Kidney (tissue), 14 donors: ENCODE measurements around the gene TFCP2L1. TPM values are rescaled to one million over a fixed set of nuclear protein-coding genes. Genes with fewer than 3 reads are reported as not detected.

Experiments
- DNase-seq, 5 donors: peaks; one replicate each; pipeline ENCODE4 v3.0.0-alpha.2; 2013 to 2020
- FAIRE-seq: peaks from 2 replicates; lab custom pipeline; 2012; peaks lifted over from hg19 to GRCh38; lab: Jason Lieb, UNC
- H3K27ac ChIP-seq, 2 donors: one replicate each; pipeline ENCODE4 v1.7.0; 2013; ENCODE audit warnings: low read depth in 2 of 2, low read length in 2 of 2, inconsistent platforms in 1 of 2
- H3K27me3 ChIP-seq: one replicate; pipeline ENCODE4 v1.7.1; 2013; ENCODE audit warnings: low read length, inconsistent platforms; ENCODE audit not compliant: control insufficient read depth, insufficient read depth
- H3K36me3 ChIP-seq, 3 donors: one replicate each; pipeline versions ENCODE4 v1.7.0 to v1.7.1; 2013; ENCODE audit warnings: low read length in 3 of 3, control low read depth in 1 of 3, inconsistent platforms in 1 of 3; ENCODE audit not compliant: insufficient read depth in 3 of 3, control insufficient read depth in 2 of 3
- H3K4me1 ChIP-seq, 3 donors: one replicate each; pipeline versions ENCODE4 v1.7.0 to v1.7.1; 2013; ENCODE audit warnings: low read length in 3 of 3, inconsistent platforms in 1 of 3, low read depth in 1 of 3; ENCODE audit not compliant: control insufficient read depth in 2 of 3, insufficient read depth in 2 of 3
- H3K4me3 ChIP-seq, 3 donors: one replicate each; pipeline versions ENCODE4 v1.7.0 to v1.8.1; 2013; ENCODE audit warnings: low read length in 3 of 3, control low read depth in 1 of 3, inconsistent platforms in 1 of 3
- H3K9ac ChIP-seq, 3 donors: one replicate each; pipeline versions ENCODE4 v1.7.0 to v1.7.1; 2013; ENCODE audit warnings: low read length in 3 of 3, control low read depth in 1 of 3, inconsistent platforms in 1 of 3
- H3K9me3 ChIP-seq, 3 donors: one replicate each; pipeline versions ENCODE4 v1.7.0 to v1.7.1; 2013; ENCODE audit warnings: low read length in 3 of 3, control low read depth in 1 of 3, inconsistent platforms in 1 of 3; ENCODE audit not compliant: control insufficient read depth in 2 of 3, insufficient read depth in 1 of 3
- intact Hi-C: fragments of 100-400 bp; cut with DNase I; formaldehyde crosslinking; loops from one replicate; pipeline ENCODE4 v1.11.1; 2022
- polyA plus RNA-seq: library from polyadenylated mRNA; stranded (reverse); fragments of 350-450 nt; fragmentation: Illumina TruSeq; extraction: RNeasy Lipid Tissue Mini Kit (QIAGEN cat#74804); gene quantifications from one replicate; pipeline ENCODE4 v1.2.3, GENCODE V29; 2014; ENCODE audit warnings: low read depth, low replicate concordance; ENCODE audit not compliant: insufficient read depth
- total RNA-seq: library from RNA; stranded (reverse); fragmentation: NEBNext Ultra II Directional; extraction: Animal tissue kit (Norgen Biotek cat#: 25700); gene quantifications from one replicate; pipeline ENCODE4 v1.2.1, GENCODE V29; 2021
- TF ChIP-seq, protein P1 (sequence below): IDR thresholded peaks from 3 replicates; pipeline ENCODE4 v1.5.1; 2012; ENCODE audit warnings: mild to moderate bottlenecking, moderate library complexity, borderline replicate concordance; ENCODE audit not compliant: insufficient read depth; ENCODE audit errors: extremely low read depth
- donor health status: control.
- donor health status: control.
- donor health status: control.
- donor health status: control.
- donor health status: control.
- donor health status: DM: yes; HTN: yes; CAD: no.
- donor health status: Normal renal cell carcinoma (clear cell type).

Gene TFCP2L1
- total and polyA plus RNA-seq, 2 donors from 2014 or later, result 44.4 to 172 TPM

DNA sequence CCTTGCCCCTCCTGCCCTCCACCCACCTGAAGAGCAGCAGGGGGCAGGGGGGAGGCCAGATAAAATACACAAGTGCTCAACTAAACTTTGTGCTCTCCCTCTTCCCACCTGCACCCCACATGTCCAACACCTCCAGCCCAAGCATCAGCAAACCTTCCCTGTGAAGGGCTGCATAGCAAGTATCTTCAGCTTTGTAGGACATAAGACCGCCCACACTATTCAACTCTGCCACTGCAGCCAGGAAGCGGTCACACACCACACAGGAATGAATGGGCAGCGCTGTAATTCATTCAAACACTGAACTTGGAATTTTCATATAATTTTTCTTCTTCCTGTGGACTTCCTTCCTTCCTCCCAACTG lies 27.5 kb downstream of the TFCP2L1 start:
- peaks cover 0 to 8% (median 5%) of the 10 kb centered on the region in 3 donors for H3K36me3 ChIP-seq
- peaks cover 0 to 38% (median 36%) of the 10 kb centered on the region in 3 donors for H3K4me1 ChIP-seq
- H3K27me3 ChIP-seq, result no peaks in the 10 kb centered on the region
- DNase-seq (no peak), FAIRE-seq (no peak)
- TF ChIP-seq, protein P1, sequence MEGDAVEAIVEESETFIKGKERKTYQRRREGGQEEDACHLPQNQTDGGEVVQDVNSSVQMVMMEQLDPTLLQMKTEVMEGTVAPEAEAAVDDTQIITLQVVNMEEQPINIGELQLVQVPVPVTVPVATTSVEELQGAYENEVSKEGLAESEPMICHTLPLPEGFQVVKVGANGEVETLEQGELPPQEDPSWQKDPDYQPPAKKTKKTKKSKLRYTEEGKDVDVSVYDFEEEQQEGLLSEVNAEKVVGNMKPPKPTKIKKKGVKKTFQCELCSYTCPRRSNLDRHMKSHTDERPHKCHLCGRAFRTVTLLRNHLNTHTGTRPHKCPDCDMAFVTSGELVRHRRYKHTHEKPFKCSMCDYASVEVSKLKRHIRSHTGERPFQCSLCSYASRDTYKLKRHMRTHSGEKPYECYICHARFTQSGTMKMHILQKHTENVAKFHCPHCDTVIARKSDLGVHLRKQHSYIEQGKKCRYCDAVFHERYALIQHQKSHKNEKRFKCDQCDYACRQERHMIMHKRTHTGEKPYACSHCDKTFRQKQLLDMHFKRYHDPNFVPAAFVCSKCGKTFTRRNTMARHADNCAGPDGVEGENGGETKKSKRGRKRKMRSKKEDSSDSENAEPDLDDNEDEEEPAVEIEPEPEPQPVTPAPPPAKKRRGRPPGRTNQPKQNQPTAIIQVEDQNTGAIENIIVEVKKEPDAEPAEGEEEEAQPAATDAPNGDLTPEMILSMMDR, result no peak
- H3K4me3 ChIP-seq, result no peak overlapping the region
- H3K9ac ChIP-seq, result peak overlapping the region in 1 of 3 donors; percentile 43
- intact Hi-C loops, result no loop called here
- H3K27ac ChIP-seq, result peak overlapping the region; percentile 73 to 76
- no peaks in the 10 kb centered on the region for H3K9me3 ChIP-seq

DNA sequence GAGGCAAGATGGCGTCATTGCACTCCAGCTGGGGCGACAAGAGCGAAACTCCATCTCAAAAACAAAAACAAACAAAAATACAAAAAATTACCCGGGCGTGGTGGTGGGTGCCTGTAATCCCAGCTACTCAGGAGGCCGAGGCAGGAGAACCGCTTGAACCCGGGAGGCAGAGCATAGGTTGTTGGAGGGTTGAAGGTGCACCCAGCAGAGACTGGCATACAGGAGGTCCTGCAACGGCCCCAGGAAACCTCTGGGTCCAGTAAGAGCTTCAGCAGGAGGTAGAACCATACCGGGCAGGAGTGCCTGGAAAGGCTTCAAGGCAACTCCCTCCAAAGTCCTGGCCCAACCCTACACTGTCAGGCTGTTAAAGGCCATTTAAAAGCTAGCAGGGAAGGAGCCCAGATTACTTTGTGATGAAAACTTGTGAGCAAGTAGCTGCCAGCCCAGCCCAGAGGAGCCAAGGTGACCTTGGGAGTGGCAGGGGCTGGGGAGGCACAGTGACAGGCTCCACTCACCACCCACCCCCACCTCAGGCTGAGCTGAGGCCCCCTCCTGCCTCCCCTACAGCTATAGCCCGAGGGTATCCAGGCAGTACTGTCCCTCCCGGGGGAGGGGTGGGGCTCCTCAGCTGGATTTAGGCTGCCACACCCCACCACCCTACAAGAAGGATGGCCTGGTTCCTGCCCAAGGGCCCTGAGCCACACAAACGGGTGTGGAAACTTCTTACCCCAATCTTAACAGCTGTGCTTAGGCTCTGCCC lies 28.1 kb downstream of the TFCP2L1 start:
- intact Hi-C loops, result no loop called here
- no peak for FAIRE-seq
- peaks cover 0 to 38% (median 36%) of the 10 kb centered on the region in 3 donors for H3K4me1 ChIP-seq
- no peaks in the 10 kb centered on the region for H3K27me3 ChIP-seq
- DNase-seq, result peak in 1 of 5 donors; percentile 24
- peak overlapping the region in 1 of 3 donors; percentile 43 for H3K9ac ChIP-seq
- TF ChIP-seq, protein P1, result no peak
- H3K27ac ChIP-seq, result peak overlapping the region; percentile 73 to 76
- H3K9me3 ChIP-seq, result no peaks in the 10 kb centered on the region
- H3K36me3 ChIP-seq, result peaks cover 0 to 7% (median 5%) of the 10 kb centered on the region in 3 donors
- H3K4me3 ChIP-seq, result no peak overlapping the region

DNA sequence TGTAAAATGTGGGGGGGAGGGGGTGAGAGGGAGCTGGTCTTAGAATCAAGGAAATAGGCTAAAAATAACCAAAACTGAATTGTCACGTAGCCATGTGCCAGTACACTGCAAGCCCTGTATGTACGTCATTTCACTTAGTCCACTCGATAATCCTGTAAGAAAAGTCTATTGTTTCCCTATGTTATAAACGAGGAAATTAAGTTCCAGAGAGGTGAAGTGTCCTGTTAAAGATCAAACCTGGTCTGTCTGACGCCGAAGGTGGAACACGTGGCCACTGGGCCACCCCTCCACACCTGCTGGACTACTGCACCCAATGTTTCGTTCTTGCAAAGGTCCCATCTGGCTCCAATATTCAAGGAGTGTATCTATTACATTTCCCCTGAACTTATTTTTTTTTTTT lies 29.6 kb downstream of the TFCP2L1 start:
- H3K27ac ChIP-seq, result peak overlapping the region; percentile 63 to 66
- H3K4me1 ChIP-seq, result peaks cover 0 to 30% (median 22%) of the 10 kb centered on the region in 3 donors
- TF ChIP-seq, protein P1, result no peak
- H3K36me3 ChIP-seq, result peaks cover 0 to 7% (median 5%) of the 10 kb centered on the region in 3 donors
- intact Hi-C loops, result no loop called here
- FAIRE-seq (no peak), DNase-seq (no peak)
- H3K9me3 ChIP-seq, result no peaks in the 10 kb centered on the region
- H3K27me3 ChIP-seq, result no peaks in the 10 kb centered on the region
- H3K9ac ChIP-seq, result peak overlapping the region in 1 of 3 donors; percentile 73
- H3K4me3 ChIP-seq, result no peak overlapping the region
